CD4-positive, alpha-beta T cell treated with Interleukin-15 for 1 hour (primary cell): Measurements from ENCODE around the gene DESI2.
A peak's percentile ranks its signal among the peaks of the same experiment; 100 is the strongest.

Source experiments
- DNase-seq: peaks from one replicate; pipeline ENCODE4 v3.0.0-alpha.2; 2020

The DESI2 gene

DNA sequence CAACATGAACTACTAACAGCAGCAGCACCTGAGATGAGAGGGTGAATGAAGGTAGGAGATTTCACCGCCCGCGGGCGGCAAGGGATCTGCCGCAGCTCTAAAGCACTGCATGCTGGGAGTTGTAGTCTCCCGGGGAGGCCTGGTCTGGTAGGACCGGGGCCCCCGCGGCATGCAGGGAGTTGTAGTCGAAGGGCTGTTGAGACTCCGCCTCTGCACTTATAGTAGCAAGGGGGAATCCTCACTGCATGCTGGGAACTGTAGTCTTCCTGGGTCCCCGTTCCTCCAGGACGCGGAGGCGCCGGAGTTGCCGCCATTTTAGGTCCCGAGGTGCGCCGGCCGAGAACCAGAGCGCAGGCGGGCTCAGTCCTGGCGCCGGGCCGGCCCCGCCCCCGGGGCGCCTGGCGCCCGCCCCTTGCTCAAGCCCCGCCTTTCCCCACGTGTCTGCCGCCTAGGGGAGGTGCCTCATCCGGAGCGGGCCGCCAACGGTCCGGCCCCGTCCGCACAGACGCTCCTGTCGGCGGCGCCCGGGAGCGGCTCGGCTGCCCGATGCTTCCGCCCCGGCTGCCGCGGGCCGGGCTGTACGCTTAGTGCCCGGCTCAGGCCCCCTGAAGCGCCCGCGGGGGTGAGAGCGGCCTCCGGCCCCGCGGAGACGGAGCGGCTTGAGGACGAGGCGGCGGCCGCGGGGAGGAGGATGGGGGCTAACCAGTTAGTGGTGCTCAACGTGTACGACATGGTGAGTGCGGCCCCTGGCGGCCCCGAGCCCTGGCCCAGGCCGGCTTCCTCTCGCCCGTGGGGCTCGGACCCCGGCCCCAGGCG, at the start of gene DESI2:
DESI2 (plus strand) TSS at position 504 of the 816 bp plus-strand sequence; CDS start at position 692, 188 bp downstream.
- DNase-seq = peak; percentile 100

DNA sequence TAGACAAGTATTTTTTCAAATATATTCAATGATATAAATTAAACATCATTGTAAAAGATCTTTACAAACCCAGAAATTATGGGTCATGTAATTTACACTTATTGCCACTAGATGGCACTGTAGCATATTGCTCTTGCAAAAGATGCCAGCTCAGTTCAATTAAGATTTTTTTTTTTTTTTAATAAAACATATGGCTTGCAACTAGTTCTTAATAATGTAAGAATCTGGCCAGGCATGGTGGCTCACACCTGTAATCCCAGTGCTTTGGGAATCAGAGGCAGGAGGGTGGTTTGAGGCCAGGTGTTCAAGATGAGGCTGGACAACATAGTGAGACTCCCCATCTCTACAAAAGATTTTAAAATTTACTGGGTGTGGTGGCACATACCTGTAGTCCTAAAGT, 49.4 kb upstream of the DESI2 start:
- DNase-seq = no peak

DNA sequence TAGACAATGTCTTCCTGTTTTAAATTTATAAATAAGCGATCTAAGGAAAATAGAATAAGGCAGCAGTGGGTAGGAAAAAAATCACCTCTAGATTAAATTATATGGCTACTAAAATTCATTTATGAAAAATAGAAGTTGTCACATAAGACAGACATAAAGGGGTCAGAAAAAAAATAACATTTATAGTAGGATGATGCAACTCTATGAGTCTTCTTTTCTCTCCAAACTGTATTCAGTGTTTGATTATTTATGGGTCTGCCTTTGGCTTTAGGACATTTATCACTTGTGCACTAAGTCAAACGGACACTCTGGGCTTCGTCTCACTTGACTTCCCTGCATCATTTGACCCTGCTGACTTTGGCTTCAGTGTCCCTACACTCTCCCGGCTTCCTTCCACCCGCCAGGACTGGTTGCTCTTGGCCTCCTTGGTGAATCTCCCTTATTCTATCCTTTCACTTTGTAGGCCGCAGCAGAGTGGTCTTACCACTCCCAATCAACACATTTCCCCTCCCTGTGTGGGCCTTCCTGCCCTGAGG, 47.0 kb upstream of the DESI2 start:
- DNase-seq = no peak

DNA sequence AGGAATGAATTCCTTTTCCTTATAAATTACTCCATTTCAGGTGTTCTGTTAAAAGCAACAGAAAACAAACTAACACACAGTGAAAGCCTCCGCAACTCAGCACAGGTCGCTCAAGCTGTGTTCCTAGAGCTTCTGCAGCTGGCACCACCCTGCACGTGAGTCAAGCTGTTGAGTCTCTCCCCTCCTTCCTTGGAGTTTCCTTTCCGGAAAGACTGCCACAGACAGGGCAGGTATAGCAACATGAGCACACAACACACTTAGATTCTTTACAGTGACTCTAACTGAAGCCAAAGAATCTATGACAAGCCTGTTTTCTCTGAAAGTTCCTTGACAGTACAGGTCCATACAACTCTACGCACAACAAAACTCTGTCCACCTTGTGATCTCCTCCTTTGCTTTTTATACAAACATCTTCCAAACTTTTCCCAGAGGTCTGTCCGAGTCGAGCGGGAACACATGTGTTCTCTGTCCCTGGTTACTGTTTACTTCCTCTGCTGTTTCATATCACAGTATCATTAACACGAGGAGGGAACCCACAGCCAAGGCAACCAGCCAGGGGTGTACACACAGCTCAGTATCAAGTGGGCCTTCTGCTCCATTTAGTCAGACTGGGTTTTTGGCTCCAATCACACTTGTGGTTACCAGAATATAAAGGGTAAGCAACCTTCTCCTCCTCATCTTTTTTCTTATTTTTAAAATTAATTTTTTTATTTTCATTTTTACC, 38.7 kb upstream of the DESI2 start:
- no peak for DNase-seq

DNA sequence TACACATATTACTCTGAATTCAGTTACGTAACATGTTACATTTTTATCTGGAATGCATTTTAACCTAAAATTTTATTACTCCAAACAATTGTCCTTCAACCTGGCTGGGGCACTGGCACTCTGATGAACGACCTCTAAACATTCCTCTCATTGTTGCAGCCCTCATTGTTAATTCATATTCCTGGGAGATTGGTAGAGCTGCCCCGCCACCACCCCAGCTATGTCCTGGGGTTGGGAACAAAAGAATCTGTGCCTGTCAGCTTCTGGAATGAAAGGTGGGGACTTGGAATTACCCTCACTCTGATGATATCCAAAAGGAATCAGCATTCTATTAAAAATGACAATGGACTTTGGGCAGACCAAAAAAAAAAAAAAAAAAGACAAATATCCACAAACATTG, 38.0 kb upstream of the DESI2 start:
- no peak for DNase-seq

DNA sequence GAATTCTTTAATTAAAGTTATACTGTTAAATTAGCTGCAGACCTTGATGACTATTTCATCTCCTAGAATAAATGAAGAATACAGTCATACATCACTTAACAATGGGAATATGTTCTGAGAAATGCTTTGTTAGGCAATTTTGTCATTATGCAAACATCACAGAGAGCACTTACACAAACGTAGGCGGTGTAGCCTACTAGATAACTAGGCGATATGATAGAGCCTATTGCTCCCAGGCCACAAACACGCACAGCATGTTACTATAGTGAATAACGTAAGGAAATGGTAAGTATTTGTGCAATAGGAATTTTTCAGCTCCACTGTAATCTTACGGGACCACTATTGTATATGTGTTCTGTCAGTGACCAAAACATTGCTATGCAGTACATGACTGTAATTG, 37.6 kb upstream of the DESI2 start:
- DNase-seq = no peak

DNA sequence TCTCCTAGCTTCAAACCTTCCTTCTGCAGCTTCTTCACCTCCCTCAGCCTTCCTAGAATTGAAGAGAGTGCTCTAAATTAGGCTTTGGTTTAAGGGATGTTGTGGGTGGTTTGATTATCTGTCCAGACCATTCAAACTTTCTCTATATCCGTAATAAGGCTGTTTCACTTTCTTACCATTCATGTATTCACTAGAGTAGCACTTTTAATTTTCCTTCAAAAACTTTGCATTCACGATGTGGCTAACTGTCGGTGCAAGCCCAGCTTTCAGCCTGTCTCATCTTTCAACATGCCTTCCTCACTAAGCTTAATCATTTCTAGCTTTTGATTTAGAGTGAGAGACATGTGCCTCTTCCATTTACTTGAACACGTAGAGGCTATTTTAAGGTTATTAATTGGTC, 26.2 kb upstream of the DESI2 start:
- no peak for DNase-seq

DNA sequence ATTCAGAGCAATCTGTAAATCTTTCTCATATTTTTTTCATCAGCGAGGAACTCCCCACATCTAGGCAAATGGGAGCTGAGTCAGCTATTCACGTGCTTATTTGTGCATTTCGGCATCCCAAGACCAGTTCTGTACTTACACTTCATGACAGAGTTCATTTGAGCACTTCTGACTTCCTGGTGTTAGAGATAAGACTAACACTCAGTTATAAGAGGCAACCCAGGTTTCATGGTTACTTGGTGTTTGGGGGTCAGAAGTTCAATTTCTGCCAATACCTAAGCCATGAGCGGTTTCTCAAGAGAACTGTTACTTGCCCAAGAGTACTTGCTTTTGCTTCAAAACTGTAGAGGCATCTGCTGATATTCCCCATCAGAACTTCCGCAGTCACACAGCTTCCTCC, 24.1 kb upstream of the DESI2 start:
- no peak for DNase-seq

DNA sequence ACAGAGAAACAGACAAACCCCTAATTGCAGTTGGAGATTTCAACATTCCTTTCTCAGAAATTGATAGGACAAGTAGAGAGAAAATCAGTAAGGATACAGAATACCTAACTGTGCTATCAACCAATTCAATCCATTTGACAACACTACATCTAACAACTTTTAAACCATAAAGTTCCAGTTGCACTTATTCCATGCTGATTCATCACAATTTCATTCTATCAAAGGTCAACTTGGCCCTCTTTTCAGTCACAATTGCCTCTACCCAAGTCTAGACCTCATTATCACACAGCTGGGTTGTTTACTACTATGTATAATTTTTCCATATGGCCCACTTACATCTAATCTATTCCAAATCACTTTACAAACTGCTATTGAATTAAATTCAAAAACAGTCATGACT, 19.8 kb upstream of the DESI2 start:
- DNase-seq = no peak

DNA sequence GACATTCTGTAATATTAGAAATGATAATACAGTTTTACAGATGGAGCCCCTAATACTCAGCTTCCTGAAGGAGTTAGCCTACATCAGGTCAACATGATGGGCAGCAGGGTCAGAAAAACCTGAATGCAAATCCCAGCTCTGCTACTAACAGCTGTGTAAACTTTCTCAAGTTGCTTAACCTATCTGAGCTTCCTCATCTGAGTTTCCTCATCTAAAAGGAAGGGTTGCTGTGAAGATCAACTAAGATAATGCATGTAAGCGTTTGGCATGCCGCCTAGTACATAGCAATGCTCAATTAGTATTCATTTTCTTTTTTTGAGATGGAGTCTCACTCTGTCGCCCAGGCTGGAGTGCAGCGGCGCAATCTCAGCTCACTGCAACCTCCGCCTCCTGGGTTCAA, 18.4 kb upstream of the DESI2 start:
- DNase-seq = no peak

DNA sequence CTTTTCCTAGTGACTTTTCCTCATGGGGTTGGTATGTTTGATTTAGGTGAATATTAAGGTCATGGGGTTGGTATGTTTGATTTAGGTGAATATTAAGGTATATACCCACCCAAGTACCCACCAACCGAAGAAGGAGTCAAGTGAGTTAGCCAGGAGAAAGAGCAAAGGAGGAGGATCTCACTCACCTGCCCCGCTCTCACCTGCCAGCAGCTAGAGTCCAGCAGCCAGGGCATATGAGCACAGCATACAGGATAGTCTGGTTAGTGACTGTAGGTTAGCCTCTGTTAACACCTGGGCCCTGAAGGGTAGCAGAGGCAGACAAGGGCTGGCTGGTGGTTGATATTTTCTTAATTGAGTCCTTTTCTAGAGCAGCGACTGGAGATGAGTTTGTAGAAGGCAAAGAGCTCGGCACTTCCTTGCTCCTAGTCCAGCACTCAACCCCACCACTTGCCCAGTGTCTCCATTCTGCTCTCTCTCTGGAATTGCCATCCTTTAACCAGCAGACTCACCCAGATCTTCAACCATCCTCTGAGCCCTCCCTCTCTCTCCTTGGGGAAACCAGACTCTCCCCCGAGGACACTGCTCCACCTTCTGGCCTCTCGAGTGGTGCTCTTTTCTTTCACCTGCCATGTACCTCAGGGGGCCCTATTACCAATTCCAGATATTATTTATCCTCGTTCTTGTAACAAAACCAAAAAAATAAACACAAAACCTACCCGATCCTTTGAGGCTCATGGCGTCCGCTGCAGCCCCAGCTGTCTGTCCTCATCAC, 16.3 kb upstream of the DESI2 start:
- no peak for DNase-seq

DNA sequence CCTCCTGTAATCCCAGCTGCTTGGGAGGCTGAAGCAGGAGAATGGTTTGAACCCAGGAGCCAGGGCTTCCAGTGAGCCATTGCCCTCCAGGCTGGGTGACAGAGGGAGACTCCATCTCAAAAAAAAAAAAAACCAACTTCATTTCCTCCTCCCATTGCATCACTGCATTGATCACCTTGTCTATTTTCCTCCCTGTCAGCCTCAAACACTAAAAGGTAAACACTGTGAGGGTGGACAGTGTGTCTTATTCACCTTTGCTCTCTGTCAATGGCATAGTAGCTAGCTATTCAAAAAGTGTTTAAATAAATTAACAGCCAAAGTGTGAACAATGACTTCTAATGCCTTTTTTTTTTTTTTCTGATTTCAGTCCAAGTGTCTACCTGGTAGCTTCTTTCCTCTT, 13.4 kb upstream of the DESI2 start:
- DNase-seq = no peak

DNA sequence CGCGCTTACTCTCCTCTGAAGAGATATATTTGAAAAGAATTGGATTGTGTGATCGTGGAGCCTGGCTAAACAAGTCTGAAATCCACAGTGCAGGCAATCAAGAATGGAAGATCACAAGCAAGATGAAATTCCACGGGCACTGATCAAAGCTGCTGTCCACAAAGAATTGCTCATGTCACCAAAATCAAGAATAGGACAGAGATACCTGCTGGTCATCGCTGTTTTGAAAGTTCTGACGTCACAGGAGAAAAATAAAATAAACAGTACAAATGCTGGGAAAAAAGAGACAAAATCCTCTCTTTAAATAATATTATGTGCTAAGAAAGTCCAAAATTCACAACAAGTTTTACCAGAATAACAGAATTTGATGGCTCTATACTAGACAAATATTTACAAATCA, 12.0 kb upstream of the DESI2 start:
- DNase-seq = no peak

DNA sequence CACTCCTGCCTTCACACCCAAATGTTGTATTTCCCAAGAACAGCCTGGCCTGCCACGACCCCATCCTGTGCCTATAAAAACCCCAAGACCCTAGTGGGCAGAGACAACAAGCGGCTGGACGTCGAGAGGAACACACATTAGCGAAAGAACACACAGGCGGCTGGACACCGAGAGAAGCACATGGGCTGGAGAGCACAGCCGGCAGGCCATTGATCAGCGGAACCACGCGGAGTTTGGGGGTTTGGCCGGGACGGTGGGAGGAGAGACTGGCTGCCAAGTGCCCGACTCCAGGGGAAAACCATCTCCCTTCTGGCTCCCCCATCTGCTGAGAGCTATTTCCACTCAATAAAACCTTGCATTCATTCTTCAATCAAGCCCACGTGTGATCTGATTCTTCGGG, 10.4 kb upstream of the DESI2 start:
- DNase-seq = no peak

DNA sequence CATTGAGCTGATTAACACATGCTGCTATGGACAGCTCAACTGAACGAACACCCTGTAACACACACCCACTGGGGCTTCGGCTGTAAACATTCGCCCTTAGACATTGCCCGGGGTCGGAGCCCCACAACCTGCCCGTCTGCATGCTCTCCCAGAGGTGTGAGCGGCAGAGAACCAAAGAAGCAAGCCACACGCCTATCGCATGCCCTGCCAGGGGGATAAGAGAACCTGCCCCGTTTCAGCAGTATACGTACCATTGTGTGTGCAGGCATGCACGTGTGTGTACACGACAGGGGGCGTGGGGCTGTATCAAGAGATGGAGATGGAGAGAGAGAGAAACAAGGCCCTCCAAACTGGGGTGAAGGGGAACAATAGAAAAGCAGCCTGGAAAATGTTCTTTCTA, 9.9 kb upstream of the DESI2 start:
- DNase-seq = no peak

DNA sequence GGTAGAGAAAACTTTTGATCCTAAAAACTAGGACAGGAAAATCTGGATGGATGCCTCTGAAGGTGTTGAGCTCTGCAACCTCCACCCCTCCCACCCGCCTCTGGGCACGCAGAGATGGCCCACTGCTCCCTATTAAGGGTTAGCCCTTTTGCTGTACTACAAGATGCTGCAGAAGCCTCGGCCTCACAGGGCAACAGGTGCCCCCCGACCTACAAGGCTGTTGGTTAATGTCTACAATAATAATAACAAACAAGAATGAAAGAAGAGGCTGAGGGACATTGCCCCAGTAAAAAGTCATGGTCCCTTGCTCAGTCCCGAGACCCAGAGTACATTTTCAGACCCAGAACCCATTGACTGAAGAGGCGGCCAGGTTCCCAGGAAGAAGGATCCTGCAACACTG, 7.5 kb upstream of the DESI2 start:
- DNase-seq = no peak

DNA sequence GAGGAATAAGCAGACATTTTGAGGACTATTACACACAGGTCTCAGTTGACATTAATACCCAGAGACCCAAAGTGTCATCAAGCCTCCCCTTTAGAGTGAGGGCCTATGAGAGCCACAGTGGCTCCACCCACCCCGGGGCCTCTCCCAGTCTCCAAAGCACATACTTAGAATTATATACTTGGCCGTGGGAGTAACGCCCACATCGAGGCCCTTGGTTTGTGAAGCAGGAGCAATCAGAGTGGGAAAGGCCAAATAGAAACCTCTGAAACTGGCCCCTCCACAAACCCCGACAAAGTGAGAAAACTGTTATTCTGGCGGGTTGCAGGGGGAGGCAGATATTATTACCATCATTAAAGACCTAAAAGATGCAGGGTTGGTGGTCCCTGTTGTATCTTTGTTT, 7.0 kb upstream of the DESI2 start:
- DNase-seq = no peak

DNA sequence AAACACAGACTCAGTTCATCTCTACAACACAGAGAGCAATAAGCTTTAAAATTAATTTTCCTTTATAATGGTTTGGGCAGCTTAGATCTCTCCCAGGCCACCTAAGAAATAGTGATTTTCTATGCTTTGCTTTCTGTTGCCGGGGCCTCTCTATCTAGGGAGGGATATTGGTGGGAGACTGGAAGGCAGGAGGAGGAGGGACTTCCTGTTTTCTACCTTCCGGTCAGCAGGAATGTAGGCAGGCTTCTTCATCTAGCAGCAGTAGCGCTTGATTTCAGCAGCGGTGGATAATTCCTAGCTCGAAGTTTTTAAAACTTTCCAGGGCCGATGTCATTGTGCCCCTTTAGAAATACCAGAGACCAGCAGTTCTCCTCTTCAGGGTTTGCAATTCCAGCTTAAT, 5.1 kb upstream of the DESI2 start:
- DNase-seq = no peak

DNA sequence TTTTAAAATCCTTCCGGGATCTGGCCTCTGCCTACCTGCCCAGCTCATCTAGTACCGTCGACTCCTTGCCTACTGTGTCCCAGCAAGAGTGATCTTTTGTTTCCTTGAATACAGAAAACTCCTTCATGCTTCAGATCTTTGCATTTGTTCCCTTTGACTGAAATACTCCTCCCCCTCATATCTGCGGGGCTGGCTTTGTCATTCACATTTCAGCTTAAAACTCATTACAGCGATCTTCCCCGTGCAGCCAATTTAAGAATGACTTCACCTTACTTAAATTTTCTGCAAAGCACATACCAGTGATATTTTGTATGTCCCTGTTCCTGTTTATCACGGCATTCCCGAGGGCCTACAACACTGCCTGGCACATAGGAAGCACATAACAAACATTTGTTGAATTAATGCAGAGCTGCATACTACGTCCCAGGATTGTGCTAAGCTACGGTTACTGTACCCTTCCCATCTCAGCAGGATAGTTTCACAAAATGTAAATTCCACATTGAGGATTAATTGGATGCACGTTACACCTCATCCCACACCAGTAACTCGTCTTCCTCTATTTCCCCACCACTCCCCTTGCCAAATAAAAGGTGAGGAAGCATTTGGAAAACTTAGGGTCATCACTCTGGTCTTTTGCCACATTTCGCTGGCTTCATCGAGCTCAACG, 837 bp upstream of the DESI2 start:
- DNase-seq = no peak

DNA sequence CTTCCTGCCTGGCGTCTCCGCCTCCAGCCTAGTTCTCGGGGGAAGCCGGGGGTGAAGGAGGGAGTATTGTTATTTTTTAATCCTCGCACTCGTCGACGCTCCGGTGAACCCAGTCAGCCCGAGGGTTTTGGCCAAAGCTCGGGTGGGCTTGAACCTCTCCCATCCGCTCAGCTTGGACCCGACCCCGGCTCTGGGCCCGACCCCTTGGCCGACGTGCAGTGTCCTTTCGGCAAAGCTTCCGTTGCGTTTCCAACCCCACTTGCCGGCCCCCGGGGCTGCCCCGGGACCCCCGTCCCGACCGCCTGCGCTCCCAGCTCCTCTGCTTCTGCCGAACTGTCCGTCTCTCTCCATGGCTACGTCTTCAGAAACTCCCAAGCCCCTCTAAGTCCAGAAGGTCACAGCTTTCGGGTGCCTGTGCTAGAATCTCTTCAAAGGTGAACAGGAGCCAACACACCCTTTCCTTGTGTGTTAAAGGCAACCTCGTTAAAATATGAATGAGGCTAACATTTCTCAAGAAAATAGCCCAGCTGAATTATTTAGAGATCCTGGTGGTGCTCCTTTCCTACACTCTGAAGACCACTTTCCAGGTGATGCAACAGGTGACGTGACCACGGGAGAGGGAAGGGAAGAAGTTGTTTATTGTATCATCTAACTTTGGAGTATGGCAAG, 647 bp downstream of the DESI2 start:
- DNase-seq = no peak

DNA sequence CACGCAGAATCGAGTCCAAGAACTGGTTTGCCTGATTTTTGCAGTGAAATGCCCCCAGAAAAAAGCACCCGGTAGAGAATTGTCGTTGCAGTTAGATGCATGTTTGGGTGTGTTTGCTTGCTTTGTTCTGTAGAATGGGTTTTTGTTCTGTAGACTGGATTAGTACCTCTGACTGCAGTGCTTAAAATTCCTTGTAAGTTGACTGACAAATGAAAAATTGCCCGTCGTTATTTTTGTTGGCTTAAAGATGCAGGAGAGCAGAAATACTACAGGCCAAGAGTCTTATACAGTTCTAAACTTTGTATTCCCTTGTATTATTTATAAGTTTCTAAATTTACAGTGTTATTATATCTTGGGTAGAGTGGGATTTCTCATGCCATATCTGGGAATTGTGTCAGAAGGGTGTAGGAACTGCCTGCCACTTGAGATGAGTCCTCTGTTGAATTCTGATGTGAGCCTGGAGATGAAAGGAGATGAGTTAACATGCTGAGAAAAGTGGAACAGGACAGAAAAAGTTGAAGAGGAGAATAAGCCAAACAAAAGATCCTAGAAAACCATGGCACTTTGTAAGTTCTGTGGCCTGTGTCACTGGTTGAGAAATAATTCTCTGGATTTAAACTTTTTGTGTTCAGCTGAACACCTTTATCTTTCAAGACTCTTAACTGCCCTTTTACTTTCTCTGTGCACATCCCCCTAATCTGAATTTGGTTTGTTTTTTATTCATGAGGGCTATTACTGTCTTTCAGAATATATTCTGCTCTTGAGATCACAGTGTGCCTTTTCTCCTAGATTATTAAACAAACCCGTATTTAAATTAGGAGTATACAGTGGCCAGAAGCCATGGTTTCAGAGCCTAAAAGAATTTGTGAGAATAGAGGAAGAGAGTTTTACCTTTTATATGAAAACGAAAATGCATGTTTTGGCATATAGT, 1.4 kb downstream of the DESI2 start:
- no peak for DNase-seq
